Endothelial cell of umbilical vein (primary cell): ENCODE data around the gene XXYLT1.

ENCODE experiments used
- CTCF ChIP-seq, 2 donors: IDR thresholded peaks; 1 replicate in 1 of 2; 2 replicates in 1 of 2; pipeline ENCODE4 v1.5.1; 2011; ENCODE audit warnings: low read length in 2 of 2, mild to moderate bottlenecking in 2 of 2, moderate library complexity in 2 of 2, control low read depth in 1 of 2, inconsistent platforms in 1 of 2, low read depth in 1 of 2; ENCODE audit not compliant: insufficient read depth in 1 of 2; ENCODE audit errors: extremely low read depth in 1 of 2
- EZH2 ChIP-seq: IDR thresholded peaks from 2 replicates; pipeline ENCODE4 v1.6.1; 2012; ENCODE audit warnings: borderline replicate concordance, low read depth, mild to moderate bottlenecking, moderate library complexity, low read length, inconsistent platforms; ENCODE audit not compliant: severe bottlenecking
- MAX ChIP-seq: IDR thresholded peaks from 2 replicates; pipeline ENCODE4 v1.6.1; 2011; ENCODE audit not compliant: insufficient read depth, insufficient read length
- POLR2A ChIP-seq: IDR thresholded peaks from 2 replicates; pipeline ENCODE4 v1.6.1; 2012; ENCODE audit warnings: low read depth, mild to moderate bottlenecking, control low read depth, low read length

GRCh38 chr3:195133013-195133412 is 137.9 kb downstream of the XXYLT1 start:
- no peak for TF ChIP-seq CTCF (IDR thresholded peaks at IDR 0.05; ENCODE audit: extremely low read depth in 1 of 2, insufficient read depth in 1 of 2, low read depth in 1 of 2, low read length in 2 of 2)
- no peak for TF ChIP-seq POLR2A
- TF ChIP-seq MAX, result no peak
- TF ChIP-seq EZH2, result no peak
